BJ (cell line): ENCODE data around the gene PCDHGB5. TPM values are rescaled to one million over a fixed set of nuclear protein-coding genes. Genes with fewer than 3 reads are reported as not detected.

Experiments
- CTCF ChIA-PET: fragments of 350-600 bp; formaldehyde crosslinking; extraction: SDS; loops from one replicate; lab custom pipeline; 2021; ENCODE audit warnings: antibody characterized with exemption, inconsistent platforms; lab: Yijun Ruan, JAX
- POLR2A ChIA-PET: fragments of 300-600 bp; sonication (Branson Sonifier 250); formaldehyde crosslinking; extraction: SDS; loops from one replicate; lab custom pipeline; 2021; ENCODE audit warnings: antibody characterized with exemption; lab: Charles Lee
- DNase-seq: peaks from one replicate; pipeline ENCODE4 v3.0.0-alpha.2; 2011; ENCODE audit warnings: low read depth
- H3K27me3 ChIP-seq: 2 replicates; pipeline ENCODE4 v1.6.0; 2011; ENCODE audit warnings: low read length; ENCODE audit not compliant: control insufficient read depth, insufficient read depth
- H3K36me3 ChIP-seq: 2 replicates; pipeline ENCODE4 v1.5.1; 2011; ENCODE audit warnings: low read length; ENCODE audit not compliant: control insufficient read depth, insufficient read depth
- H3K4me3 ChIP-seq: 2 replicates; pipeline ENCODE4 v1.5.1; 2011; ENCODE audit warnings: low read depth, mild to moderate bottlenecking, control low read depth, low read length
- polyA plus RNA-seq: library from polyadenylated mRNA; depleted of rRNA; stranded (reverse); fragments of >200 nt; gene quantifications from 2 replicates; pipeline ENCODE4 v1.2.3, GENCODE V29; 2011
- TF ChIP-seq, protein P1 (sequence below): IDR thresholded peaks from 2 replicates; pipeline ENCODE4 v1.5.1; 2011; ENCODE audit warnings: low read depth, mild to moderate bottlenecking, control low read depth, inconsistent platforms, low read length, moderate library complexity; ENCODE audit not compliant: insufficient read depth

The PCDHGB5 gene
- polyA plus RNA-seq, 1 experiment, result 19.4 TPM

- TF ChIP-seq, protein P1, sequence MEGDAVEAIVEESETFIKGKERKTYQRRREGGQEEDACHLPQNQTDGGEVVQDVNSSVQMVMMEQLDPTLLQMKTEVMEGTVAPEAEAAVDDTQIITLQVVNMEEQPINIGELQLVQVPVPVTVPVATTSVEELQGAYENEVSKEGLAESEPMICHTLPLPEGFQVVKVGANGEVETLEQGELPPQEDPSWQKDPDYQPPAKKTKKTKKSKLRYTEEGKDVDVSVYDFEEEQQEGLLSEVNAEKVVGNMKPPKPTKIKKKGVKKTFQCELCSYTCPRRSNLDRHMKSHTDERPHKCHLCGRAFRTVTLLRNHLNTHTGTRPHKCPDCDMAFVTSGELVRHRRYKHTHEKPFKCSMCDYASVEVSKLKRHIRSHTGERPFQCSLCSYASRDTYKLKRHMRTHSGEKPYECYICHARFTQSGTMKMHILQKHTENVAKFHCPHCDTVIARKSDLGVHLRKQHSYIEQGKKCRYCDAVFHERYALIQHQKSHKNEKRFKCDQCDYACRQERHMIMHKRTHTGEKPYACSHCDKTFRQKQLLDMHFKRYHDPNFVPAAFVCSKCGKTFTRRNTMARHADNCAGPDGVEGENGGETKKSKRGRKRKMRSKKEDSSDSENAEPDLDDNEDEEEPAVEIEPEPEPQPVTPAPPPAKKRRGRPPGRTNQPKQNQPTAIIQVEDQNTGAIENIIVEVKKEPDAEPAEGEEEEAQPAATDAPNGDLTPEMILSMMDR, result no peak
- ChIA-PET CTCF (interaction anchor here (1.0 to 3.1 kb wide), 18 partner anchors 9 to 211 kb away, joined by 3 to 16 read pairs (median 5); partner anchors contain the start of genes PCDHGA10, PCDHGA2, PCDHGA3 and PCDHGA5), POLR2A (no interaction called here)
- H3K27me3 ChIP-seq, result no peaks in the 10 kb centered on the region
- no peaks in the 10 kb centered on the region for H3K36me3 ChIP-seq
- H3K4me3 ChIP-seq, result no peak overlapping the region
- DNase-seq, result no peak
Observed at GRCh38 chr5:141355641-141356040, 42.1 kb upstream of the PCDHGB5 start.

DNA sequence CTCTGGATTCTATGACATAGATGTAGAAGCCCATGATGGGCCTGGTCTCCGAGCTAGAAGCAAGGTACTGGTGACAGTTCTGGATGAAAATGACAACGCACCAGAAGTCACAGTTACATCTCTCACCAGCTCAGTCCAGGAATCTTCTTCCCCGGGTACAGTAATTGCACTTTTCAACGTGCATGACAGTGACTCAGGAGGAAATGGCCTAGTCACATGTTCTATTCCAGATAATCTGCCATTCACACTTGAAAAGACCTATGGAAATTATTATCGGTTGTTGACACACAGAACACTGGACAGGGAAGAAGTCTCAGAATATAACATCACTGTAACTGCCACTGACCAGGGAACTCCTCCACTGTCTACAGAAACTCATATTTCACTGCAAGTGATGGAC lies 41.6 kb upstream of the PCDHGB5 start:
- DNase-seq, result no peak
- no peak overlapping the region for H3K4me3 ChIP-seq
- ChIA-PET CTCF (interaction anchor here (1.1 to 3.1 kb wide), 13 partner anchors 8 to 211 kb away, joined by 3 to 16 read pairs (median 5); partner anchors contain the start of genes PCDHGA10, PCDHGA2, PCDHGA3 and PCDHGA5), POLR2A (no interaction called here)
- TF ChIP-seq, protein P1, result no peak
- H3K27me3 ChIP-seq, result no peaks in the 10 kb centered on the region
- no peaks in the 10 kb centered on the region for H3K36me3 ChIP-seq

- H3K36me3 ChIP-seq, result no peaks in the 10 kb centered on the region
Observed at GRCh38 chr5:141356950-141357349, 40.8 kb upstream of the PCDHGB5 start.

GRCh38 chr5:141359790-141360426 lies 37.8 kb upstream of the PCDHGB5 start, which contains the start of gene PCDHGB2:
Gene PCDHGB2 (plus strand): TSS chr5:141359994. CDS start chr5:141360136, 142 bp downstream.
- DNase-seq, result no peak
- peak within 1 kb of the TSS; percentile 36 for H3K4me3 ChIP-seq
- ChIA-PET CTCF (interaction anchor here (0.6 to 2.8 kb wide), 7 partner anchors 17 to 207 kb away, joined by 3 to 9 read pairs (median 4); partner anchors contain the start of gene PCDHGA2), POLR2A (no interaction called here)
- 0 out of 2 replicates have a peak, but pooled peaks cover 2% of the 10 kb centered on the region for H3K27me3 ChIP-seq
- TF ChIP-seq, protein P1, result peak; percentile 51
- no peaks in the 10 kb centered on the region for H3K36me3 ChIP-seq

More at GRCh38 chr5:141356950-141357349, 40.8 kb upstream of the PCDHGB5 start:
- ChIA-PET CTCF (interaction anchor here (1.0 to 2.7 kb wide), 4 partner anchors 13 to 210 kb away, joined by 3 to 11 read pairs (median 10); partner anchors contain the start of gene PCDHGB3), POLR2A (no interaction called here)
- H3K27me3 ChIP-seq, result 0 out of 2 replicates have a peak, but pooled peaks cover 2% of the 10 kb centered on the region
- TF ChIP-seq, protein P1, result no peak
- no peak for DNase-seq
- H3K4me3 ChIP-seq, result no peak overlapping the region

DNA sequence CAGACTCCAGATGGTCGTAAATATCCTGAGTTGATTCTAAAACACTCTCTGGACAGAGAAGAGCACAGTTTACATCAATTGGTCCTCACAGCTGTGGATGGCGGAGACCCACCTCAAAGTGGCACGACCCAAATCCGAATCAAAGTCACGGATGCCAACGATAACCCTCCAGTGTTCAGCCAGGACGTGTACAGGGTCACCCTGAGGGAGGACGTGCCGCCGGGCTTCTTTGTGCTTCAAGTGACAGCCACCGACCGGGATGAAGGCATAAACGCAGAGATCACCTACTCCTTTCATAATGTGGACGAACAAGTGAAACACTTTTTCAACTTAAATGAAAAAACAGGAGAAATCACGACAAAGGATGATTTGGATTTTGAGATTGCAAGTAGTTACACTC lies 37.1 kb upstream of the PCDHGB5 start:
- peaks cover 2% of the 10 kb centered on the region; the same call in 1 of the 2 replicates for H3K27me3 ChIP-seq
- no peak for DNase-seq
- CTCF ChIA-PET, result interaction anchor here (0.6 to 1.1 kb wide), 3 partner anchors 68 to 203 kb away, joined by 3 to 5 read pairs (median 4); no protein-coding TSS in a partner anchor
- H3K36me3 ChIP-seq, result no peaks in the 10 kb centered on the region
- TF ChIP-seq, protein P1, result no peak
- POLR2A ChIA-PET, result no interaction called here
- H3K4me3 ChIP-seq, result no peak overlapping the region
